Activated CD4-positive, alpha-beta T cell treated with anti-CD3 and anti-CD28 coated beads, Interleukin-2, Interleukin-4, amounts not matched to agents 100 ng/mL and 50 ng/mL, durations not matched to agents 16 hours and 8 hours (primary cell): ENCODE results near the gene ITGA4.

ENCODE experiments used
- DNase-seq: peaks from one replicate; pipeline ENCODE4 v3.0.0-alpha.2; 2020; ENCODE audit warnings: low spot score

The ITGA4 gene

DNA sequence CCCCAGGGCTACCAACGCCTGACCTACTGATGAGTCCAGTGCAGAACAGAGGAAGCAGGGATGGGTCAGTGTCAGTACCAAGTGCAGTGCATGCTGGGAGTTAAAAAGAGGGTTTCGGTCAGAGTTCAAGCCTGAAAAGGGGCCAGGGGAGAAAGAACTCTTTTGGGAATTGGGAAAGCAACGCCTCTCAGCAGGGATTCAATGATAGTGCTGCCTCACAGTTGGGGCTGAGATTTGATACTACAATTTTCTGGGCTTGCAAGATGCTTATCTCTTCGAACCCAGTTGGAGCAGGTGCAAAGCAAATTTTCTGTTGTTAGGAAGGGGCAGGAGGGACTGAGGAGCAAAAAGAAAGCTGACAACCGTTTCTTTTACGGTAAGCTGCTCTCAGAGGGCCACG, 117.1 kb downstream of the ITGA4 start:
- no peak for DNase-seq

- no peak for DNase-seq
Measured at GRCh38 chr2:181575024-181575649, 118.0 kb downstream of the ITGA4 start.

- no peak for DNase-seq
Measured at GRCh38 chr2:181575650-181576025, 118.5 kb downstream of the ITGA4 start.

GRCh38 chr2:181576431-181576830, 119.2 kb downstream of the ITGA4 start:
- DNase-seq = no peak

DNA sequence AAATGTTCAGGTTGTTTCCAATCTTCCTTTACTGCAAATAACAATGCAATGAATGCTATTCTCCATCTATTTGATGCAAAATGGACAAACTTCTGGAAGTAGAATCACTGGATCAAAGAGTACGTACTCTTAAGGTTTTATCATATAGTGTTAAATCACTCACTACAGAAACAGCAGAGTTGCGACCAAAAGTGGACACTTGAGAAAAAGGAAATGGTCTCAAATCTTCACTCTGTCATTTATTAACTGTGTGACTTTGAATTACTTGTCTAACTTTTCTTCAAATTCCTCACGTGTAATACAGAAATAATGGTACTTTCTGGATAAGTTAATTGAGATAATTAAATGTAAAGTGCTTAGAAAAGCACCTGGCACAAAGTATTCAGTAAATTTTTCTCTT, 121.6 kb downstream of the ITGA4 start:
- no peak for DNase-seq

- no peak for DNase-seq
Measured at GRCh38 chr2:181581534-181581933, 124.3 kb downstream of the ITGA4 start.

- no peak for DNase-seq
Measured at GRCh38 chr2:181585732-181586131, 128.5 kb downstream of the ITGA4 start.
